G401.6 (cell line): Measurements from ENCODE around the gene CRYBB1.
"Not testable (repeated sequence)": the region's sequence is repeated elsewhere in the genome, so short reads cannot be mapped to it uniquely, and the experiment has no call there.

ENCODE experiments used
- FAIRE-seq: peaks from 2 replicates; lab custom pipeline; 2012; peaks lifted over from hg19 to GRCh38; lab: Jason Lieb, UNC

CRYBB1 gene

DNA sequence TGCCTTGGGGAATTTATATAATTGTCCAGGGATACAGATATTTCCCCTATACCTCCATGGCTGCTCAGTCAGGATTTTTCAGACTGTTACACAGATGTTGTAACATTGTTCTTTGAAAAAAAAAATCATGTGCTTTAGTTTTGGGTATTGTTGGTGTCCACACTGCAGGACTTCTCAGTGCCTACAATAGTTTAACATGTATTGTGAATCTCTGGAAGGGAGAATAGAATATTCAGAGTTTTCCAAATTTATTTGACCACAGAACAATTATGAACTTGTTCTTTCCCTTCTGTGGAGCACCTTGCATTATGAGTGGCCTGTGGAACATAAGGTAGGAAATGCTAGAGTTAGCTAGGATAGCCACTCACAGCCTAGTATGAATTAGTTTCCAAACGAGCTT, 18.5 kb upstream of the CRYBB1 start:
- no peak for FAIRE-seq

DNA sequence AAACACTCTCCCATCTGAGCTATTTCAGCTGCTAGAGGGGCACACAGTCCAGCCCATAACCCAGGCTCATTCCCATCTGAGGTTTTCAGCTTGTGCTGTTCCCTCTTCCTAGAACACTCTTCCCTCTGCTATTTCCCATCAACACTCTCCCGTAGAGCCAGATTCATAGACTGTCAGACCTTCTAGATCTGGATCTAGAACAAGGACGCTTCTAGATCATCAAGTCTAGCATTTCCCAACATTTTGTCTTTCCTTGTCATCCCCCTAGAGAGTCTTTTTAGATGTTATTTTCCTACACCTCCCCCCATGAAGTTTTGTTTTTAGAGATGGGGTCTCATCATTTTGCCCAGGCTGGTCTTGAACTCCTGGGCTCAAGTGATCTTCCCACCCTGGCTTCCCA, 17.3 kb upstream of the CRYBB1 start:
- FAIRE-seq = no peak

DNA sequence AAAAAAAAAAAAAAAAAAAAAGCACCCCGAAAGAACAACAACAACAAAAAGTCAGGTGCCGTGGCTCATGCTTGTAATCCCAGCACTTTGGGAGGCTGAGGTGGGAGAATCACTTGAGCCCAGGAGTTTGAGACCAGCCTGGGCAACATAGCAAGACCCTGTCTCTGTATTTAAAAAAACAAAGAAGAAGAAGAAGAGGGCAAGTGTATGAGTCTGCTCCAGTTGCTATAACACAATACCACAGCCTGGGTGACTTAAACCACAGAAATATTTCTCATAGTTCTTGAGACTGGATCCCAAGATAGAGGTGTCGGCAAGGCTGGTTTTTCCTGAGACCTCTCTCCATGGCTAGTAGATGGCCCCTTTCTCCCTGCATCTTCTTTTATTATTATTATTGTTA, 16.4 kb upstream of the CRYBB1 start:
- FAIRE-seq = no peak

DNA sequence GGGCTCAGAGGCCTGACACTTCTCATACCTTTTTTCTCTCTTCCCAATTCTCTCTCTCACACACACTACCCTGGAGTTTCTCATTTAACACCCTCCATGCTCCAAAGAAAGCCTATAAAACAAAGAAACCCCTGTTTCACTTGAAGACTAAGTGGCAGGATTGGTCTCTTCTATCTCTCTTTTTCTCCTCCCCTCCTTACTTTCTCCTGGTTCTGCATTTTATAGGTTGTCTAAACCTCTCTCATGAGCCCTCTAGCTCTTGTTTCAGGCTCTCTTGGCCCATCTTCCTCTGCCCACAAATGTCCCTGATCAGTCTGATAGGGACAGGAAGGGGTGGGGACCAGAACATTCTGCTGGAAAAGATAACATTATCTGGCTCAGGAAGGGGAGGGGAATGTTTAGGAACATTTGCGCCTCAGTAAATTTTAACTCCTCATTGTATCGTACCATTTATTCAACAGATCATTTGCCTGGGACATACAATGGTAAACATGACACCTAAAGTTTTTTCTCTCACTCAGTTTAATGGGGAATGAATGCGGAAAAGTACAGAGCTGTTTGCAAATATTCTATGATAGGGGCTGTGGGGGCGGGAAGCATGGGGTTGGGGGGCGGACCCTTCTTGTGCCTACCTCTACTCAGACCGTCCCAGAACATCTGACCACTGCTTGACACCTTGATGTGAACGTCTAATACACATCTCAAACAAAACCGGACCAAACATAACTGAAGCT, 14.8 kb upstream of the CRYBB1 start:
- FAIRE-seq = no peak

DNA sequence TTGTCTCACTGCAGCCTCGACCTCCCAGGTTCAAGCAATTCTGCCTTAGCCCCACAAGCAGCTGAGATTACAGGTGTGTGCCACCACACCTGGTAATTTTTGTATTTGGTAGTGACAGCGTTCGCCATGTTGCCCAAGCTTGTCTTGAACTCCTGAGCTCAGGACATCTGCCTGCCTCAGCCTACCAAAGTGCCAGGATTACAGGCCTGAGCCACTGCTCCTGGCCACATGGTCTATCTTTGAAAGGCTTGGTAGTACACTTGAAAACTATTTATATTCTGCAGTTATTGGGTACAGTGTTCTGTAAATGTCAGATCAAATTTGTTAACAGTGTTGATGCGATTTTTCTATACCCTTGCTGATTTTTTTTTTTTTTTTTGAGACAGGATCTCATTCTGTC, 13.5 kb upstream of the CRYBB1 start:
- no peak for FAIRE-seq

DNA sequence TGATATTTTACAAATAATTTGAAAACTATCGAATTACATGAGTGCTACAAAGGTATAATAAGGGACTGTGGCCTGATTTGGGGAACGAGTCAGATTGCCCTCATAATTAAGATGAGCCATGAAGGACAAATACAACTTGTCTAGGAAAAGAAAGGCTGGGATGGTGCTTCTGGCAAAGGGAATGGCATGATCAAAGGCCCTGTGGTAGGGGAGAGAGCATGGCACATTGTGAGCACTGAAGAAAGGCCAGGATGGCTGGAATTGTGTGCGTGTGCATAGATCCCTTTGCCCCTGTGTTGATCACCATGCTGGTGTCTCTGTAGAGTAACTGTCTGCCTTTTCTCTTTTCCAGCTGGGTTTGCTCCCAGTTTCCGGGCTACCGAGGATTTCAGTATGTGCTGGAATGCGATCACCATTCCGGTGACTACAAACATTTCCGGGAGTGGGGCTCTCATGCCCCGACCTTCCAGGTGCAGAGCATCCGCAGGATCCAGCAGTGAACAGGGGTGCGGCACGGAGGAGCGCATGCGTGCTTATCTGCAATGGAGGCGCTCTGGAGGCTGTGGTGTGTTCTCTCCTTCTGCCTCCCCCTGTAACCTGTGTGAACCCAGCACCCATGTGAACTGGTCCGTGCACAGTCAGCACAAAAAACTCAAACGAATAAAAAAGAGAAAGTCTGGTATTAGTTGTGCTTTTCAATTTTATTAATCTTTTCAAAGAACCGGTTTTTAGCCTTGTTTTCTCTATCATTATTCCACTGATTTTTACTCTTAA, 12.3 kb upstream of the CRYBB1 start:
- no peak for FAIRE-seq

DNA sequence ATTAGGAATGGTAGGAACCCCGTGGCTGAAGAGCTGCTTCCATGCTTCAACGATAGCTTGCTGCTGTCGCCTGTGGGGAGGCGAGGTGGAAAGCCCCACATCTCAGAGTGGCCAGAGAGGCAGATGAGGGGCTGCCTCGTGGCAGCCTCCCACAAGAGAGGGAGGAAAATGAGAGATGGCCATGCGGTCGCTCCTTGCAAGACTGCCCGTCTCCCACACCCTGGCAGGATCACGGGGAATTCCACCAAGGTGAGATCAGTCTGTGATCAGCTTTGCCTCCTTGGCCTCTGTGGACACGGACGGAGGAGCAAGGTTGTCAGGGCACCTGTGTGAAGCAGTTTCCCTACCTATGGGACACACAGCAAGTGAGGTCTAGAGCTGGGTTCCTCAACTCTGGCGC, 7.0 kb upstream of the CRYBB1 start:
- FAIRE-seq = no peak

DNA sequence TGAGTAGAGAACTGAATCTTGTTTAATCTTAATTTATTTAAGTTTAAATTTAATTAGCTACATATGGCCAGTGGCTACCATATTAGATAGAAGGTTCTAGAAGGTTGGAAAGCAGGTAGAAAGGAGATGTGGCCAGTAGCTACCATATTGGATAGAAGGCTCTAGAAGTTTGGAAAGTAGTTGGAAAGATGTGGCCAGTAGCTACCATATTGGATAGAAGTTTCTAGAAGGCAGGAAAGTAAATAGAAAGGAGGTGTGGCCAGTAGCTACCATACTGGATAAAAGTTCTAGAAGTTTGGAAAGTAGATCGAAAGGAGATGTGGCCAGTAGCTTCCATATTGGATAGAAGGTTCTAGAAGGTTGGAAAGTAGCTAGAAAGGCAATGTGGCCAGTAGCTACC, 6.2 kb upstream of the CRYBB1 start:
- FAIRE-seq = no peak

DNA sequence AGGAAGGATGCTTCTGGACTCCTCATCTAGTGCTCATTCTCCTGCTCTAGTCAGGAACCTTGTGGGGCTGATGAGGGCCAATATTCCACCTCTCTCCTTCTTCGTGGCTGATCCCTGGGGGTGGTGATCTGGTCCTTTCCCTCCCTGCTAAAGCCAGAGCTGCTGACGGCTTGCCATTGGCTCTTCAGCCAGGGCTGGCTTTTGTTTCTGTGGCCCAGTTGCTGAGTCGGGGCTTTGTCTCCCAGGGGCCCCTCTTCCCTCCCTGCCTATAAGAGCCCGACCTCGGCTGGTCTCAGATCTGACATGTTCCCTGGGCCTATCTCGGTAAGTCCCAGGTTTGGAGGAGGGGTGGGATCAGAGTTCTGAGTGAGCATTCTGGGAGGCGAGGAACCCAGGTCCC, 3.8 kb upstream of the CRYBB1 start, which contains the start of gene CRYBA4:
Gene CRYBA4, plus strand, starts transcription at position 301 of the 400 bp plus-strand sequence. CDS start 634 bp downstream, outside the sequence.
- no peak for FAIRE-seq

DNA sequence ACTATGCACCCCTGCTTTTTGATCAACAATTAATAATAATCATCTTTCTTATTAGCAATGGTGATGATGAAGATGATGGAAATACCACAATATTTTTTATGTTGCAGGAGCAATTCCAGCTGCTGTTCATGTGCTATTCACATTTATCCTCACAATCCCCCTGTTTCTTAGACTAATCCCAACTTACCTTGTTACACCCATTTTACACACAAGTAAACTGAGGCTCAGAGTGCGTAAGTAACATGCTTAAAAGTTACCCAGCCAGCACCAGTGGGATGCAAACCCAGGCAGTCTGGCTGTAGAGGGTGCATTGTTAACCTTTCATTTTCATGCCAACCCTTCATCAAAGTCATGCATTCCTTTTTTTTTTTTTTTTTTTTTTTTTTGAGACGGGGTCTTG, 2.4 kb upstream of the CRYBB1 start:
- FAIRE-seq = no peak

DNA sequence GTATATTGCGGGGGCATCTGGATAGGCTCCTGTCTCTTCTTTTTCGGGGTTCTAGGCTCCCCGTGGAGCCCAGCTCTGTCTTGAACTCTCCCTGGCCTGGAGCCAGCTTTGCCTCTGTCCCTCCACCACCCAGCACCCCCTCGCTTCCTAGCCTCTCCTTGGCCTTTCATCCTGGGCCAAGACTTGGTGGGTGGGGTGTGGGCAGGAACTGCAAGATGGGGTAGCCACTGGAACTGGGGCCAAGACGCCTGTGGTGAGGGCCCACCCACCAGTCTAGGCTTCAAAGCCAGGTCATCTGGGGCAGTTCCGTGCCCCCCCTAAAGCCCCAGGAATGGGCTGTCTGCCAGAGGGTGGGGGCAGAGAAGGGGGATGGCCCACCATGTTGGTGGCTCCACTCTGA, 1.7 kb upstream of the CRYBB1 start:
- FAIRE-seq = no peak

DNA sequence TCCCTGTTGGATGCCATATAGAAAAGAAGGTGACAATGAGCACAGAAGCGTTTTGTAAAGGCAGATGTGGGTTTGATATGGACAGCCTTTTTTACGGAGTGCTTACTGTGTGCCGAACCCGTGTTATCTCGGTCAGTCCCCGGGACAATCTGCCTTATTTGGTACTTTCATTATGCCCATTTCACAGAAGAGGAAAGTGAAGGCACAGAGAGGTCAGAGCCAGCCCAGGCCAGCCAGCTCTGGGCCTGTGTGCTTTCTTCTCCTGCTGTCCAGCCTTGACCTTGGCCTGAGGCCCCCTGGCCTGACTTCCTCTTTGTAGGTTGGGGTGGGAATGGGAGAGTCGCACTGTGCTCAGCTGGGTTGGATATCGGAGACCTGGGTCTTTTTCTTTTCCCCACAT, 628 bp upstream of the CRYBB1 start:
- no peak for FAIRE-seq

DNA sequence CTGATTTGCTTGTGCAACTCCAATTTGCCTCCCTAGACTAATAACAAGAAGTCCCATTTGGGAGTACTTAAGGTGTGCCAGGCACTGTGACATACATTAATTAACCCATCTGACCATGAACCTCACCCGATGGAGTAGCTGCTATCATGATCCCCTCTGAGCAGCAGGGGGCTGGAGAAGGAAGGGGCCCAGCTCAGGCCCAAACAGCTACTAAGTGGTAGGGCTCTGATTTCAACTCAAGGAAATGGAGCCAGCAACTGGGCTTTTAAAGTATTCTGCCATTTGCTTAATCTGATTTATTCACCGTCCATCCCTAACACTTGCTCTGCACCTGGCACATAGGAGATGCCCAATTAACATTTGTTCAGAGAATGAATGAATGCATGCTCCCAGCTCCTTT, 1.2 kb downstream of the CRYBB1 start:
- FAIRE-seq = no peak

DNA sequence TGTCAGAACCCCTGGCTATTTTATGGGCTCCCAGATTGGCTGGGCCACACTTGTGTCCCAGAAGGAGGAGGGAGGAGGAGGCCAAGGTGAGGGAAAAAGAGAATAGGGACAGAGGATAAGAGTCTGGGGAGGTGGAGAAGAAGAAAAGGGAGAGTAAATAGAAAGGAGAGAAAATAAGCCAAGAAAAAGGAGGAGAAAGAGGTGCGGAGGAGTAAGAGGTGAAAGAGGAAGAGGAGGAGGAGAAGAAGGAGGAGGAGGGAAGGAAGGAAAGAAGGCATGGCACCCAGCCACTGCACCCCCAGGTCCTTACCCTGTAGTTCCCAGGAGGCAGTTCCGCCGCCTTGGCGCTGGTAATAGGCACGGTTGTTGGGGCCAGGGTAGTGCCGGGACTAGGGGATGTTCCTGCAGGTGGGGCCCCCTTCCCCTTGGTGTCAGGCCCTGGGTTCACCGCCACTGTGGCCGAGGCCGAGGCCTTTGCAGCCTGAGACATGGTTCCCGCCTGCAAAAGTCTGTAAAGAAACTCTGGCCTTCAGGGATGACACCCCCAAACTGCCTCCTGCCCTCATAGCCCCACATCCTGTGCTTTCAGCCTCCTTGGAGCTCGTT, 1.9 kb downstream of the CRYBB1 start:
- FAIRE-seq = no peak

DNA sequence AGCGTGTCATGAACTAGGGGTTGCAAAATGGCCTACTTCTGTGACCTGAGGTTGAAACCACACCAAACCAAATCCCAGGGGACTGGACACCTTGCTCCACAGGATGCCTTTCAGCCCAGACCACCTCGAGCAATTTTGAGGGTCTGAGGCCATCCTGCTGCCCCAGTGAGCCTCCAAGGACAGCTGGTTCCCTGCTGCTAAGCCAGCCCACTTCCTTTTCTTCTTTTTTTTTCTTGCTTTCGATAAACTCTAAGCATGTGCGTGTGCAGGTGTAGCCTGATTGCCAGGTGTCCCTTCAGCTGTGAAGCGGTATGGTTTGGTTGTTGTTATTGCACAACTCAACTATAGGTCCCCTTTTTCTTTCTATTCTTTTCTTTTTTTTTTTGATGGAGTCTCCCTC, 2.7 kb downstream of the CRYBB1 start:
- no peak for FAIRE-seq

DNA sequence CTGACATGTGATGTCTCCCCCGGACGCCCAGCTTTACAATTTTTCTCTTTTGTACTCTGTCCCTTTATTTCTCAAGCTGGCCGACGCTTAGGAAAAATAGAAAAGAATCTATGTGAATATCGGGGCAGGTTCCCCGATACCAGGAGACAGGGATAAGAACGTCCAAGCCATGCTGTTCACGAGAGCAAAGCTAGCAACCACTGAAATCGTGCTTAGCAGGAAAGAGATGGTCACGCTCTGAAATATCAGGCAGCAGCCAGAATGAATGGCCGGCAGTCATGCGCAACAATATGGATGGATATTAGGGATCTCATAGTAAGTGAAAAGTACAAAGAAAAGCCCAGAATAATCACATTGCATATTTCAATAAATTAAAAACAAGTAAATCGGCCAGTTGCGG, 3.5 kb downstream of the CRYBB1 start:
- FAIRE-seq = no peak

DNA sequence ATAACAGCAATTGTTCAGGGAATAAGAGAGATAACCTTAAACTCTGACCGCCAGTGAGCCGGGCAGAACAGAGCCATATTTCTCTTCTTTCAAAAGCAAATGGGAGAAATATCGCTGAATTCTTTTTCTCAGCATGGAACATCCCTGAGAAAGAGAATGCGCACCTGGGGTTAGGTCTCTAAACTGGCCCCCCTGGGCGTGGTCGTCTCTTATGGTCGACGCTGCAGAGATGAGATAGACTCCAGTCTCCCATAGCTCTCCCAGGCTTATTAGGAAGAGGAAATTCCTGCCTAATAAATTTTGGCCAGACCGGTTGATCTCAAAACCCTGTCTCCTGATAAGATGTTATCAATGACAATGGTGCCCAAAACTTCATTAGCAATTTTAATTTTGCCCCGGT, 4.1 kb downstream of the CRYBB1 start:
- FAIRE-seq = not testable (repeated sequence)

DNA sequence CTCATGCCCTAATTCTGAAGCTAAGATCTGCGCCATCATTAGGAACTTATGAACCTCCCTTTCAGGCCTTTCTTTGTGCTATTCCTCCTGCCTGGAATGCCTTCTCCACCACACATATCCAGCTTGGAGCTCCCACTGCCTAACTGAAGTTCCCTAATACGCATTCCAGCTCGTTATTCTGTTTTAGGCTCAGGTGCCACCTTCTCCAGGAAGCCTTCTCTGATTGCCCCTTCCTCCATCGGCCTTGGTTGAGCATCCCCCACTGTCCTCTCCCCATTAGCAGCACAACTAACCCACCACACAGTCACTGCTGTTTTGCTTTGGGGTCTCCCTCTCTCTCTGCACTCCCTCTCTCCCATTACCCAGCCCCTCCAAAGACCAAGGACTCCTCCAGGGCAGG, 5.2 kb downstream of the CRYBB1 start:
- no peak for FAIRE-seq

DNA sequence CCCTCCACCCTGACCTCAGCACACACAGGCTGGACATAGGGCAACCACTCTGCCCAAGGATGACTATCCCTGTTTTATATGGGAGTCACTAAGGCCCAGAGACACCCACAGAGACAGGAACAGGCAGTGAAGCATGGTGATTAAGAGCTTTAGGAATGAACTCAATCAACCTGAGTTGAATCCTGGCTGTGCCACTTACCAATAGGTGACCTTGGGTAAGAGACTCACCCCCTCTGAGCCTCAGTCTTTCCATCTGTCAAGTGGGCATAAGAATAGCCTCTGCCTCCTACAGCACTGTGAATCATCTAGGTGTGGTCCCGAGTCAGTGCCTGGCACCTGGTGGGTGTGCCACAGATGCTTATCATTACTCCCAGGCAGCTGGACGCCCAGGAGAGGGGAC, 6.8 kb downstream of the CRYBB1 start:
- no peak for FAIRE-seq

DNA sequence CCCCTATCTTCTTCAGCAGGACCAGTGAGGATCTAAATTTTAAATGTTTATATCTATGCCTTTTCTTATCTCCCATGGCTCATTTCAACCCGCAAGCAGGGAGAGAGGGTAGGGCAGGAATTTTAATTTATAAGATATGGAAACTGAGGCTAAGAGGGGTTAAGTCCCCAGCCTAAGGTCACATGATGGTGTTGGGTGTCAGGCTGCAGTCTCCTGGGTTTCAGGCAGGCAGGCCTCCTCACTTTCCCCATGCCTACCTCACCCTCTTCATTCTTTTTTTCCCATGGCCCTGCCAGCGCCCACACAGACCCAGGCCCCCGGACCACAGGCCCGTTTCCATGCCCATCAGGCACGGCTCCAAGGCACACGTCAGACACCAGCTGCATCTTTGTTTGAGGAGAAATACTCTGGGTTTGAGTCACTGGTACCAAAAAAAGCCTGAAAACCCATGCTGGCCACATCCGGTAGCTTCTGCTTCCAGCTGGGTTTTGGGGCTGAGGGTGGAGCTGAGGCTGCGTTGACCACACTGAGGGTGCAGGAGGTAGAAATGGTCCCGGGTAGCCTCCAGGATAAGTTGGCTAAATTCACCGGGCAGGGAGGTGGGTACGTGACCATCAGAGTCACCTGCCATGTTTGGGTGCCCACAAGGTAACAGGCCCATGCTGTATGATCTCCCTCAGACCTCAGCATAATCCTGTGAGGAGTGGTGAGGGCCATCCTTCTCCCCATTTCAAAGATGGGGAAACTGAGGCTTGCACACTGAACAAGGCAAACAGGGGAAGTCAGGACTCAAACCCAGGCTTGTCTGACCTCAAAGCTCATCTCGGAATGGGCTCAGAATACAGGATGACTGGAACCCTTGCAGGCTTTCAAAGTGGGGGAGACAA, 7.5 kb downstream of the CRYBB1 start:
- no peak for FAIRE-seq

DNA sequence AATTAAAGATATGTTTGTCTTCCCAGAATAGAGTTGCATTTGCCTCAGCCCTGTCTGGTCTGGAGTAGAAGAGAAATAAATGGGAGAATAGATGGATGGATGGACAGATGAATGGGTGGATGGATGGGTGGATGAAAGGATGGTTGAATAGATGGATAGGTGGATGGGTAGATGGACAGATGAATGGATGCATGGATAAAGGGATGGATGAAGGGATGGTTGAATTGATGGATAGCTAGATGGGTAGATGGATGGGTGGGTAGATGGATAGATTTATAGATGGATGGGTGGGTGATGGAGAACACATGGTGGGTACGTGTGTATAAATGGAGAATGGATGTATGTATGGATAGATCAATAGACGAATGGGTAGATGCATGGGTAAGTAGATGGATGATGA, 8.5 kb downstream of the CRYBB1 start:
- no peak for FAIRE-seq

DNA sequence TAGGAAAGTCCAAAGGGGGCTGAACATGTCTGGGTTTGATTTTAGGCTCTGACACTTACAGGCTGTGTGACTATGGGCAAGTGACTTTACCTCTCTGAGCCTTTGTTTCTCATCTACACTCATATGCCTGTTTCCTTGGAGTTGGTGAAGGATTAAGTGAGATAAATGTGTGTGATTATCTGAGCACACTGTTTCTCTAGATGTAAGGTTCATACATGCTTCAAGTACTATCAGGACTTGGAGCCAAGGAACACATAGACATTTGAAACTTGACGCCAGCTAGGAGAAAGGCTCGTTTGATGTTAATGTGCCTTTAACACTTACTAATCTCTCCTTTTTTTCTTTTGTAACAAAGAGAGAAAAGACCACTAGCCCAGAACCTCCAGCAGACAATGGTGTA, 9.7 kb downstream of the CRYBB1 start:
- no peak for FAIRE-seq

DNA sequence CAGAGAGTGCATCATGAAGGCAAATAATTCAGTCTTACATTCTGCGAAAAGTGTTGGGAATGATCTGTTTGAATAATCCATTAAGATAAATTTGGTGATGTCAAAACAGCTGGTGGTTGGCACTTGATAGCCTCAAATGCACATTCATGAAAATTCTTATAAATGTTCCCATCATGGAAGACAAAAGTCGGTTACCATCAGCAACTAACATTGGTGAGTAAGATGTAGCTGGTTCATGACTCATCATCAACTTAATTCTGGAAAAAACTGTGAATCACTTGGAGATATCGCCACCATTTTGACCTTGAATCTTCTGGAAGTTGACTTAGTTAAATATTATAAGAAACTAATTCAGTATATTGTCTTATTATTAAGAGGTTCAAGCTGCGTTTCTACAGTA, 11.2 kb downstream of the CRYBB1 start:
- no peak for FAIRE-seq
